Activated naive CD4-positive, alpha-beta T cell treated with anti-CD3 and anti-CD28 coated beads, Interleukin-2, amount 50 U/mL, for 16 hours (primary cell): ENCODE results near the gene SLC39A7.

Experiments used
- DNase-seq: peaks from one replicate; pipeline ENCODE4 v3.0.0-alpha.2; 2020

The SLC39A7 gene

DNA sequence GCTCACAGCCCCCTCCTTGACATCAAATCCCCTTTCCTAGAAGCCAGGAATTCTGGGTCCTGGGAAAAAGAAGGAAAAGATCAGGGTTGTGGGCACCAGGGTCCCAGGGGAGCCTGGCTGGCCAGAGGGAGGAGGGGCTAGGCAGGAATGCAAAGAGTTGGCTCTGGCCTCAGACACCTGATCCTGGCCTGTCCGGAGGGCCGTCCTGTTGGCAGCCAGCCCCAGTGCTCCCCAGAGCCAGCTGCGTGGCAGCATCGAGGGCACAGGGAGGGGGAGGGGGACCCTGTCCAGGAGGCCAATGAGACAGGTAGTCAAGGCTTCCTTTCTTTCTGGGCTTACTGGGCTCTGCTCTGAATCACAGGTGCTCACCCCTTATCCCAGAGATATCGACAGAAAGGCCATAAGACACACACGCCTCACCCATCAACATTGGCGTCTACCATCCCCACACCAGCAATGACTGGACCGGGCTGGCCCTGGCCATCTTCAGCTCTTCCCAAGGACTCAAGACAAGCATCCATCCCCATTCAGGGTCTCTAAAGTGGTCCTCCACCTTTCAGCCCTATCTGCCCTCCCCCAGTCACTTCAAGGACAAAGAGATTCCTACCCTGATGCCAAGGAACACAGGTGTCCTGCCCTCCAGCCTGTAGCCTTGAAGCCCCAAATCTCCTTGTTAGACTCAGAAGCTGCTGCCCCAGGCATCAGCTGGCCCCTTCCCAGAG lies 9.1 kb upstream of the SLC39A7 start:
- no peak for DNase-seq

DNA sequence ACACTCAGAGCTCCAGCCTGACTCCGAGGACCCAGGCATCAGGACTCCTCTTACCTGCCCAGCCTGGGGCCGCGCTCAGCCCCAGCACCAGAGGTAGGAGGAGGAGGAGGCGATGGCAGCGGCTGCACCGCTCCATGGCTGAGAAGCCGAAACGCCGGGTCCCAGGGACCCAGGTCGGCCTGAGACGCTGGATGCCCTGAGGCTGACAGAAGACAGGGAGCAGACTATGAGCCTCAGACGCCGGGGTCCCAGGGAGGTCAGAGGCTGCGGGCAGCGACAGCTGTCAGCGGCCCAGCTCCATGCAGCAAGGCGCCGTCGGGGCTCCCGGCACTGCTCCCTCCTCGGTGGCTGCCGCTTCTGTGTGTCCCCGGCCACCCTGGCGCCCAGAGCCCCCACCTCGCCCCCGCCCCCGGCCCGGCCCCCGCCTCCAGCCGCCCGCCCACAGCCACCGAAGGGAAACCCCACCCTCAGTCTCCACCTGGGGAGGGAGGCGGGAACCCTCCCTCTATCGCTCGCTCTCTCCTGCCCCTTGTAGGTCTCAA lies 8.5 kb upstream of the SLC39A7 start, which contains the start of gene COL11A2:
Gene COL11A2, minus strand, starts transcription at position 363 of the 542 bp plus-strand sequence. Its CDS starts 227 bp downstream, at position 136.
- no peak for DNase-seq

GRCh38 chr6:33192671-33193602 lies 7.7 kb upstream of the SLC39A7 start:
- DNase-seq, result peak; percentile 43

- DNase-seq, result no peak
Measured at GRCh38 chr6:33193619-33194018, 7.0 kb upstream of the SLC39A7 start.

DNA sequence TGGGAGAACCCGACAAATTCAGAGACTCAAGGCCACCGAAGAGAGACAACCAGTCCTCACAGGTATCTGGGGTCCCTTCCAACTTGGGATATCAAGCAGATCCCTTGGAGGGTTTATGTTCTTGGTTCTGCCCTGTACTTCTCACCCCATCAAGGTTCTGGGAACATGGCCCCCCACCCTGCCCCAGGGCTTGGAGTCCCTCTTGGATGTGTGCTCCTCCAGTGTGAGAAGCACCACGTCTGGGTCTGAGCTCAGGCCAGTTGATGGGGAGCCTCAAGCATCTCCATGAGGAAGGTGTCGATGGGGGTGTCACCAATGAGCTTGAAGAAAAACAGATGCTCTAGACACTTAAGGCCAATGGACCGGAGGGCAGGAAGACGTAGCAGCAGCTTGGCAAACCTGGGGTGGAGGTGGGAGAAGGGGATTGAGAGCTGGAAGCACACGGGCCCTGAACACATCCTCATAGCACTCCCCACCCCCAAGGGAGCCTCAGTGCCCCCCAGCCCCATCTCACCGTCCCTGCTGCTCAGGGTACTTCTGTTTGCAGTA lies 6.2 kb upstream of the SLC39A7 start:
- no peak for DNase-seq

- DNase-seq, result no peak
Measured at GRCh38 chr6:33195304-33196165, 5.1 kb upstream of the SLC39A7 start.

DNA sequence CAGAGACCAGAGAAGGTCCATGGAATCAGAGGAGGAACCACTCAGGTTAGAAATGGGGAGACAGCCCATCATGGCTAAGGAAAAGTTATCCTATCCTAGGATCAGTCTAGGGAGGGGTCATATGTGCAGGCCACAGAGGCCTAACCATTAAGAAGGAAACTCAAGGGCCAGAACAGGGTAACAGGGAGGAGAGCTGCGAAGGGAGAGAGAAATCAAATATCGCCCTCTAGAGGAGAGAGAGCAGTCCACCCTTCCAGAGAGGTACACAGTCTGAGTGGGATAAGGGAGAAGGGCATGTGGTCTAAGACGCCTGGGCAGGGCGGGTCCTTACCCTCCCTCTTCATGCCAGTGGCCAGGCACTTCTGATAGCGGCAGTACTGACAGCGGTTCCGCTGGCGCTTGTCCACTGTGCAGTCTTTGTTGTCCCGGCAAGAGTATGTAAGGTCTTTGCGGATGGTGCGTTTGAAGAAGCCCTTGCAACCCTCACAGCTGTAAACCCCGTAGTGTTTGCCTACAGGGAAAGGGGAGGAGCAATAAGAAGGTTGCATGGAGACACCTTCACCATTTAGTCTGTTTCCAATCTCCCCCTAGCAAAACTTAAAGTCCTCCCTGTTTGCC lies 3.1 kb upstream of the SLC39A7 start:
- no peak for DNase-seq

DNA sequence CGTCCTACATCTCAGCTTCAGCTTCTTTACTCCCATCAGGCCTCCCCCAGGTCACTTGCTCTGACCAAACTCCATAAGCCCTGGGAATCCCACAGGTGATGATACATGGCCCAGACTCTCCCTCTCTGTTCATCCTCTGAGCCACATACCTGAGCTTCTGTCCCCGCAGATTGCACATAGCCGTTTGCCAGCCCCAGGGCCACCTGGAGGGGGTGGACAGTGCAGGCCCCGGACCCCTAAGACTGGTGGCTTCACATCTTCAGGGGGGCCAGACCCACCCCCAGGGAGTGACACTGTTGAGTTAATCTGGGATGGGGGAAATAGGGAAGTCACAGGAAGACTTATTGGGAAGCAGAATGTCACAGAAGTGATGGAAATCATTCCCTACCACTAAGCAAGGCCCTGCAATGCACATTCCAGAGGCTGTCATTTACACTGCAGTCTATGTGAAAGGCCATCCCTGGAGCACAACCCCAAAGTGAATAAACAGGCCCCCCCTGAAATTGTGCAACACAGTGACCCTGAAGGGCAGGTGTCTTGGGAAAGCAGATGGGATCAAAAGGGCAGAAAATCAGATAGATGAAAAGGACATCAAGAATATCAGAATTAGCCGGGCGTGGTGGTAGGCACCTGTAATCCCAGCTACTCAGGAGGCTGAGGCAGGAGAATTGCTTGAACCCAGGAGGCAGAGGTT lies 2.4 kb upstream of the SLC39A7 start:
- no peak for DNase-seq

GRCh38 chr6:33198853-33199436 lies 1.7 kb upstream of the SLC39A7 start:
- DNase-seq, result no peak

- DNase-seq, result peak; percentile 70
Measured at GRCh38 chr6:33199687-33200218, 914 bp upstream of the SLC39A7 start.

- no peak for DNase-seq
Measured at GRCh38 chr6:33201147-33201545, 479 bp downstream of the SLC39A7 start.

GRCh38 chr6:33201935-33202334 lies 1.3 kb downstream of the SLC39A7 start:
- no peak for DNase-seq

DNA sequence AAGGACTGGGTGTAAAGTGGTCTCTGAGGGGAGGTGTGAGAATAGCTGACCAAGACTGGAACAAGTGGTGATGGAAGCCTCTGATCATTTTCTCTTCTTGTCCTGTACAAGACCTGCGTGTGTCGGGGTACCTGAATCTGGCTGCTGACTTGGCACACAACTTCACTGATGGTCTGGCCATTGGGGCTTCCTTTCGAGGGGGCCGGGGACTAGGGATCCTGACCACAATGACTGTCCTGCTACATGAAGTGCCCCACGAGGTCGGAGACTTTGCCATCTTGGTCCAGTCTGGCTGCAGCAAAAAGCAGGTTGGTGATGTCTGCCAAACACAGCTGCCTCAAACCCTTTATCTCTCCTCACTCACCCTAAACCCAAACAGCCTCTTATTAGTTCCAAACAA lies 2.1 kb downstream of the SLC39A7 start:
- DNase-seq, result no peak

- no peak for DNase-seq
Measured at GRCh38 chr6:33203443-33204164, 2.9 kb downstream of the SLC39A7 start.

DNA sequence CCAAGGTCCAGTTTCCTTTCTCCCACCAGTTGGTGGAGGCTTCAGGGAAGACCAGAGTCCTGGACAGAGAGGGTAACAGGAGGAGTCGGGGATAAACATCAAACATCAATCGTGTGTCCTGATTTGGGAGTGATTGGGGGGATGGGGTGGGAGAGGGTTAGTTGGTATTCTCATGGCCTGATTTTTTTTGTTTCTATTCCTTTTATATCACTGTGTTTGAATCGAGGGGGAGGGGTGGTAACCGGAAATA lies 3.4 kb downstream of the SLC39A7 start:
- no peak for DNase-seq

DNA sequence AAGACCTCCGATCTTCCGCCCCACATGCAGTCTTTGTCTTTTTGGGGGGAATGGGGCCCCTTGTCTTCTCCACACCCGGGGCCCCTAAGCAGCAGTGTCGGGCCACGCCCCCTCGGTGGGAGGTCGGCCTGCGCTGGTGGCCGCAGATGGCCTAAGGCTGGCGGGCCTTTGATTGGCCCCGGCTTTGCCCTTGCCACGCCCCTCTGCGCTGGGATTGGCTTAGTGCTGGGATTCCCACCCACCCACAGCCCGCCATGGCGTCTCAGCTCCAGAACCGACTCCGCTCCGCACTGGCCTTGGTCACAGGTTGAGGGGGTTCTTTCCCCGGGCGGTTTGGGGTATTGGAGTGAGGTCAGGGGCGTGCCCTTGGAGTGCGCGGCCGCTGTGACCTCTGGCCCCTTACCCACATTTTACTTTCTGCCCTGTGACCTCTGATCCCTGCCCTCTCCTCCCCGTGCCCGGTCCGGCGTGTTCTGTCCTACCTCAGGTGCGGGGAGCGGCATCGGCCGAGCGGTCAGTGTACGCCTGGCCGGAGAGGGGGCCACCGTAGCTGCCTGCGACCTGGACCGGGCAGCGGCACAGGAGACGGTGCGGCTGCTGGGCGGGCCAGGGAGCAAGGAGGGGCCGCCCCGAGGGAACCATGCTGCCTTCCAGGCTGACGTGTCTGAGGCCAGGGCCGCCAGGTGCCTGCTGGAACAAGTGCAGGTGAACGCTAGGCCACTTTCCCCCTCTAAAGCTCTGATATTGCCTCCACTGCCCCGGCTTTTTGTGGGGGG lies 3.9 kb downstream of the SLC39A7 start, which contains the start of gene HSD17B8:
Gene HSD17B8, plus strand, starts transcription at position 241 of the 776 bp plus-strand sequence. Its CDS starts 14 bp downstream, at position 255.
- peak; percentile 93 for DNase-seq

- DNase-seq, result peak; percentile 32
Measured at GRCh38 chr6:33205191-33206026, 4.7 kb downstream of the SLC39A7 start.
